ENCODE data around the gene ZNF330.

DNA sequence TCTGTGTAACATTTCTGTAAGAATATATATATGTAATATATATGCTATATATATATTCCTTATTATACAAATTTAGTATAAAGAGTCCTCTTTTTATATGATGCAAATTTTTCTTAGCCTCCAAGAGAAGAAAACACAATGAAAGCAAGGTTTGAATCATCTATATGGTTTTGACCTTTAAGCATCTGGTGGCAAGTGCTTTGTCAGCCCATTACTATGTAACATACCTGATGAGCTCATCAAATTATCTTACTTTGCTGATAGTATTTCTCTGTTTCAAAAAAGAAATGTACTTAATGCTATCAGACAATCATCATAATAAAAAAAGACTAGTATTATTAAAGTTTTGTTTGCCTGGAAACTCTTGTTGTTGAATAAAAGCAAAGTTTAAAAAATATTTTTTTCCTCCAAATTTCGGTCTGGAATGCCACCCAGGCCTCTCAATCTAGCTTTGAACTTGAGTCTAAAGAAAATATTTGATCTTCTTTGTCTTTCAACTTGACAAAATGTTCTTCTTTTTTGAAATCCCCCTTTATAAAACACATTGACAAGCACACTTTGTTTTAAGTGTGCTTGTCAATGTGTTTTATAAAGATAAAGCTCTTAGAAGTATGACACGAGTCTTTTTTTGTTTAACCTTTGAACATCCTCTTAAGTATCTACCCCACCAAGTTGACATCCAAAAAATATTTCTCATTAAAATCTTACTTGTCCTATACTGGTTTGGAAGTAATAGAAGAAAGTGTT is 26.2 kb downstream of the ZNF330 start:
- no peak for TF ChIP-seq RAD21 (IDR thresholded peaks at IDR 0.05; ENCODE audit: low read depth)
- no peak for TF ChIP-seq TAF1 (IDR thresholded peaks at IDR 0.05; ENCODE audit: low read depth)
- TF ChIP-seq TCF12 (IDR thresholded peaks at IDR 0.05; ENCODE audit: low read depth): no peak
- TF ChIP-seq, protein P1, sequence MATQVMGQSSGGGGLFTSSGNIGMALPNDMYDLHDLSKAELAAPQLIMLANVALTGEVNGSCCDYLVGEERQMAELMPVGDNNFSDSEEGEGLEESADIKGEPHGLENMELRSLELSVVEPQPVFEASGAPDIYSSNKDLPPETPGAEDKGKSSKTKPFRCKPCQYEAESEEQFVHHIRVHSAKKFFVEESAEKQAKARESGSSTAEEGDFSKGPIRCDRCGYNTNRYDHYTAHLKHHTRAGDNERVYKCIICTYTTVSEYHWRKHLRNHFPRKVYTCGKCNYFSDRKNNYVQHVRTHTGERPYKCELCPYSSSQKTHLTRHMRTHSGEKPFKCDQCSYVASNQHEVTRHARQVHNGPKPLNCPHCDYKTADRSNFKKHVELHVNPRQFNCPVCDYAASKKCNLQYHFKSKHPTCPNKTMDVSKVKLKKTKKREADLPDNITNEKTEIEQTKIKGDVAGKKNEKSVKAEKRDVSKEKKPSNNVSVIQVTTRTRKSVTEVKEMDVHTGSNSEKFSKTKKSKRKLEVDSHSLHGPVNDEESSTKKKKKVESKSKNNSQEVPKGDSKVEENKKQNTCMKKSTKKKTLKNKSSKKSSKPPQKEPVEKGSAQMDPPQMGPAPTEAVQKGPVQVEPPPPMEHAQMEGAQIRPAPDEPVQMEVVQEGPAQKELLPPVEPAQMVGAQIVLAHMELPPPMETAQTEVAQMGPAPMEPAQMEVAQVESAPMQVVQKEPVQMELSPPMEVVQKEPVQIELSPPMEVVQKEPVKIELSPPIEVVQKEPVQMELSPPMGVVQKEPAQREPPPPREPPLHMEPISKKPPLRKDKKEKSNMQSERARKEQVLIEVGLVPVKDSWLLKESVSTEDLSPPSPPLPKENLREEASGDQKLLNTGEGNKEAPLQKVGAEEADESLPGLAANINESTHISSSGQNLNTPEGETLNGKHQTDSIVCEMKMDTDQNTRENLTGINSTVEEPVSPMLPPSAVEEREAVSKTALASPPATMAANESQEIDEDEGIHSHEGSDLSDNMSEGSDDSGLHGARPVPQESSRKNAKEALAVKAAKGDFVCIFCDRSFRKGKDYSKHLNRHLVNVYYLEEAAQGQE (IDR thresholded peaks at IDR 0.05; ENCODE audit: low read depth): no peak
- TF ChIP-seq EGR1 (IDR thresholded peaks at IDR 0.05): no peak
- no peak for TF ChIP-seq EP300 (IDR thresholded peaks at IDR 0.05; ENCODE audit: borderline replicate concordance)
- no peak for TF ChIP-seq FOXM1 (IDR thresholded peaks at IDR 0.05; ENCODE audit: borderline replicate concordance, low read depth)
- no peak for TF ChIP-seq YY1 (IDR thresholded peaks at IDR 0.05; ENCODE audit: low read depth)
- TF ChIP-seq, protein P2, sequence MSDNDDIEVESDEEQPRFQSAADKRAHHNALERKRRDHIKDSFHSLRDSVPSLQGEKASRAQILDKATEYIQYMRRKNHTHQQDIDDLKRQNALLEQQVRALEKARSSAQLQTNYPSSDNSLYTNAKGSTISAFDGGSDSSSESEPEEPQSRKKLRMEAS (IDR thresholded peaks at IDR 0.05): no peak
- no peak for TF ChIP-seq ZBTB7A (IDR thresholded peaks at IDR 0.05; ENCODE audit: low read depth)
- TF ChIP-seq CEBPB (IDR thresholded peaks at IDR 0.05): no peak

Data from Ishikawa (cell line).